Ishikawa (cell line): ENCODE data around the gene PDZRN3.

Experiments
- CEBPB ChIP-seq: IDR thresholded peaks from 2 replicates; pipeline ENCODE4 v1.6.1; 2012
- CREB1 ChIP-seq: IDR thresholded peaks from 2 replicates; pipeline ENCODE4 v1.6.1; 2012; ENCODE audit warnings: low read depth
- EGR1 ChIP-seq: IDR thresholded peaks from 2 replicates; pipeline ENCODE4 v1.6.1; 2012
- EP300 ChIP-seq: IDR thresholded peaks from 2 replicates; pipeline ENCODE4 v1.6.1; 2012; ENCODE audit warnings: borderline replicate concordance
- FOXM1 ChIP-seq: IDR thresholded peaks from 2 replicates; pipeline ENCODE4 v1.6.1; 2012; ENCODE audit warnings: low read depth, borderline replicate concordance
- MAX ChIP-seq: IDR thresholded peaks from 2 replicates; pipeline ENCODE4 v1.6.1; 2012
- NFIC ChIP-seq: IDR thresholded peaks from 2 replicates; pipeline ENCODE4 v1.6.1; 2012
- RAD21 ChIP-seq: IDR thresholded peaks from 2 replicates; pipeline ENCODE4 v1.6.1; 2012; ENCODE audit warnings: low read depth
- REST ChIP-seq: IDR thresholded peaks from 2 replicates; pipeline ENCODE4 v1.6.1; 2012; ENCODE audit warnings: low read depth, mild to moderate bottlenecking
- TAF1 ChIP-seq: IDR thresholded peaks from 2 replicates; pipeline ENCODE4 v1.6.1; 2012; ENCODE audit warnings: low read depth, mild to moderate bottlenecking
- TCF12 ChIP-seq: IDR thresholded peaks from 2 replicates; pipeline ENCODE4 v1.6.1; 2012; ENCODE audit warnings: low read depth
- TEAD4 ChIP-seq: IDR thresholded peaks from 2 replicates; pipeline ENCODE4 v1.6.1; 2012
- YY1 ChIP-seq: IDR thresholded peaks from 2 replicates; pipeline ENCODE4 v1.6.1; 2012; ENCODE audit warnings: low read depth
- ZBTB7A ChIP-seq: IDR thresholded peaks from 2 replicates; pipeline ENCODE4 v1.6.1; 2012; ENCODE audit warnings: low read depth
- TF ChIP-seq, protein P1 (sequence below): IDR thresholded peaks from 2 replicates; pipeline ENCODE4 v1.6.1; 2012

Gene PDZRN3

GRCh38 chr3:73418681-73419080 is 206.1 kb downstream of the PDZRN3 start:
- TF ChIP-seq TCF12 (no peak), EP300 (no peak), RAD21 (no peak), MAX (no peak), NFIC (no peak), YY1 (no peak), CREB1 (no peak), ZBTB7A (no peak), TAF1 (no peak), EGR1 (no peak), REST (no peak)
- TF ChIP-seq, protein P1, sequence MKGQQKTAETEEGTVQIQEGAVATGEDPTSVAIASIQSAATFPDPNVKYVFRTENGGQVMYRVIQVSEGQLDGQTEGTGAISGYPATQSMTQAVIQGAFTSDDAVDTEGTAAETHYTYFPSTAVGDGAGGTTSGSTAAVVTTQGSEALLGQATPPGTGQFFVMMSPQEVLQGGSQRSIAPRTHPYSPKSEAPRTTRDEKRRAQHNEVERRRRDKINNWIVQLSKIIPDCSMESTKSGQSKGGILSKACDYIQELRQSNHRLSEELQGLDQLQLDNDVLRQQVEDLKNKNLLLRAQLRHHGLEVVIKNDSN: no peak

DNA sequence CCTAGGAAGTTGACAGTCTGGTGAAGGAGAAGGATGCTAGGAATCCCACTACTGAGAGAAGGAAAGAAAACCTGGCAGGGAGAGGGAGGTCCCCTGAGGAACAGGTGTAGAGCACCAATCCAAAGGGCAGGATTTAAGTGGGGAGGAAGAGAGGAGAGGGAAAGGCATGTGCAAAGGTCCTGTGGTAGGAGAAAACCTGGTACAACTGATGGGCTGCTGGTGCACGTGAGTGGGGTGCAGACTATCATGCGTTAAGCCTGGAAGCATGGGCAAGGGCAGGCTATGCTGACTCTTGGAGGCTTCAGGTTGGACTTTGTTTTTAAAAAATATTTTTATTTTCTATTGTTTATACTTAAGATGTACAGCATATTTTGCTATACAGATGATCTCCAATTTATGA is 209.6 kb downstream of the PDZRN3 start:
- no peak for TF ChIP-seq RAD21
- no peak for TF ChIP-seq REST
- no peak for TF ChIP-seq MAX
- no peak for TF ChIP-seq TEAD4
- no peak for TF ChIP-seq ZBTB7A
- TF ChIP-seq, protein P1: no peak
- no peak for TF ChIP-seq EGR1
- no peak for TF ChIP-seq TAF1
- no peak for TF ChIP-seq FOXM1
- no peak for TF ChIP-seq TCF12
- no peak for TF ChIP-seq CREB1
- no peak for TF ChIP-seq NFIC
- no peak for TF ChIP-seq EP300
- no peak for TF ChIP-seq YY1
- no peak for TF ChIP-seq CEBPB

DNA sequence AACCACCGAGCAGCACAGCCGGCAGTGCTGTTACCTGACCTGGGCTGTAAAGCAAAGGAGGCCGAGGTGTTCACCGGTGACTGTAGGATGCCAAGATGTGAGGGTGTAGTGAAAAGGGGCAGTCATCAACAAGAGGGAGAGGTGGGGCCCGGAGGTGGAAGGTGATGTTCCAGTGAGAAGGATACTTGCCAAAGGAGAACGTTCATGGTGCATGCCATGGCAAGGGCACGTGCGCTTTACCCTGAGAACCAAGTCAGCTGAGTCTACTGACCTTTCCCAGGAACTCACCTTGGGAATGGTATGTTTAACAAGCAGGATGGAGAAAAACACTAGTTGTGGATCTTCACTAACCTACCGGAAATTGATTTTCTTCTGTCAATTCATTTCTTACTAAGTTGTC is 211.1 kb downstream of the PDZRN3 start:
- no peak for TF ChIP-seq CEBPB
- no peak for TF ChIP-seq REST
- no peak for TF ChIP-seq RAD21
- no peak for TF ChIP-seq TEAD4
- no peak for TF ChIP-seq FOXM1
- no peak for TF ChIP-seq CREB1
- no peak for TF ChIP-seq MAX
- no peak for TF ChIP-seq TAF1
- no peak for TF ChIP-seq EGR1

DNA sequence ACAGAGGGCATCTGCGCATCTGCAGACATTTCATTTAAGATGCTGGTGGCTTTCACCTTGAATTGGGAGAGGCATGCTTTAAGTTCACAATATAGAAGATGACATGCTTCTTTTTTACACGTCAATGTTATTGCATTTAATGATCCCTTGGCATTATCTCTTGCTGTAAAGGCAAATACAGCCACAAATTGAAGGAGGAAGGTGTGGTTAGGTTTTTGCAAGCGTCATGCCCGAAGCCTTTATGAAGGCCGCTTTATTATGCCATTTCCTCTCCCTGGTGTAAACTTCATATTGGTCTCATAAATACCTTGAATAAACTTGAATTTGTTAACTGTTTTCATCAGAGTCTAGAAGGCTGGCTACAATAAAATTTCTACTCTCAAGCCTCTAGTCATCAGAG is 212.7 kb downstream of the PDZRN3 start:
- TF ChIP-seq TAF1: no peak
- TF ChIP-seq ZBTB7A: no peak
- TF ChIP-seq CREB1: no peak
- no peak for TF ChIP-seq CEBPB
- TF ChIP-seq TEAD4: no peak
- TF ChIP-seq NFIC: no peak
- no peak for TF ChIP-seq MAX
- no peak for TF ChIP-seq YY1
- no peak for TF ChIP-seq EGR1
- TF ChIP-seq TCF12: no peak
- TF ChIP-seq EP300: no peak
- TF ChIP-seq, protein P1: no peak
- no peak for TF ChIP-seq FOXM1
- no peak for TF ChIP-seq REST
- TF ChIP-seq RAD21: no peak
